NB4 (cell line): Measurements from ENCODE around the gene COG5.

Experiments
- TF ChIP-seq, protein P1 (sequence below): IDR thresholded peaks from one replicate; pipeline ENCODE4 v1.5.1; 2012; ENCODE audit warnings: low read depth, low read length
- TF ChIP-seq, protein P2 (sequence below): IDR thresholded peaks from 2 replicates; pipeline ENCODE4 v1.6.1; 2011; ENCODE audit warnings: low read depth, low read length

DNA sequence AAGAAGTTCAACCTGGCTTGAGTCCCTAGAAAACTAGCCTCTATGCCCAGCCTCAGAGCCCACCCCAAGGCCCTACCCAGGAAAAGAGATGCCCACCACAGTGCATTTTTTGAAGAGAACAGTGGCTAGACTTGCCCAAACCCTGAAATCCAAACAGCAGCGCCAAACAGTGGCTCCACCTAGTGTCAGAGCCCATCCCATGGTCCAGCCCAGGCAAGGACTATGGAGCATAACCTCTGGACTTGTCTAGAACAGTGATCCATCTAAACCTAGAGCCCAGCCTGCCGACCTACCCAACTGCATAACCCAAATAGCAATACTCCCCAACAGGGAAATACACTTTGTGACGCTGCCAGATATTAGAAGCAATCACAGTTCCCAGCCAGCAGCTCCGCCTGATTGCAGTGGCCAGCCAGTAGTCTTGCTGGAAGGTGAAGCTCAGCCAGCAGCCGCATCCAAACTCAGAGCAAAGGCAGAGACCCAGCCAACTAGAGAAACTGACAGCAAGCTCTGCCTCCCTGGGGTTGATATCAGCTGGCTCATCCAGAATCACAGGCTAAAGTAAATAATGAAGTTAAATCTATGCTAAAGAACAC lies 350.4 kb downstream of the COG5 start:
- TF ChIP-seq, protein P1, sequence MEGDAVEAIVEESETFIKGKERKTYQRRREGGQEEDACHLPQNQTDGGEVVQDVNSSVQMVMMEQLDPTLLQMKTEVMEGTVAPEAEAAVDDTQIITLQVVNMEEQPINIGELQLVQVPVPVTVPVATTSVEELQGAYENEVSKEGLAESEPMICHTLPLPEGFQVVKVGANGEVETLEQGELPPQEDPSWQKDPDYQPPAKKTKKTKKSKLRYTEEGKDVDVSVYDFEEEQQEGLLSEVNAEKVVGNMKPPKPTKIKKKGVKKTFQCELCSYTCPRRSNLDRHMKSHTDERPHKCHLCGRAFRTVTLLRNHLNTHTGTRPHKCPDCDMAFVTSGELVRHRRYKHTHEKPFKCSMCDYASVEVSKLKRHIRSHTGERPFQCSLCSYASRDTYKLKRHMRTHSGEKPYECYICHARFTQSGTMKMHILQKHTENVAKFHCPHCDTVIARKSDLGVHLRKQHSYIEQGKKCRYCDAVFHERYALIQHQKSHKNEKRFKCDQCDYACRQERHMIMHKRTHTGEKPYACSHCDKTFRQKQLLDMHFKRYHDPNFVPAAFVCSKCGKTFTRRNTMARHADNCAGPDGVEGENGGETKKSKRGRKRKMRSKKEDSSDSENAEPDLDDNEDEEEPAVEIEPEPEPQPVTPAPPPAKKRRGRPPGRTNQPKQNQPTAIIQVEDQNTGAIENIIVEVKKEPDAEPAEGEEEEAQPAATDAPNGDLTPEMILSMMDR = no peak
- TF ChIP-seq, protein P2, sequence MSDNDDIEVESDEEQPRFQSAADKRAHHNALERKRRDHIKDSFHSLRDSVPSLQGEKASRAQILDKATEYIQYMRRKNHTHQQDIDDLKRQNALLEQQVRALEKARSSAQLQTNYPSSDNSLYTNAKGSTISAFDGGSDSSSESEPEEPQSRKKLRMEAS = no peak
